ENCODE measurements around the gene EGFL7.
"Not testable (repeated sequence)": the region's sequence is repeated elsewhere in the genome, so short reads cannot be mapped to it uniquely, and the experiment has no call there.

Gene EGFL7

DNA sequence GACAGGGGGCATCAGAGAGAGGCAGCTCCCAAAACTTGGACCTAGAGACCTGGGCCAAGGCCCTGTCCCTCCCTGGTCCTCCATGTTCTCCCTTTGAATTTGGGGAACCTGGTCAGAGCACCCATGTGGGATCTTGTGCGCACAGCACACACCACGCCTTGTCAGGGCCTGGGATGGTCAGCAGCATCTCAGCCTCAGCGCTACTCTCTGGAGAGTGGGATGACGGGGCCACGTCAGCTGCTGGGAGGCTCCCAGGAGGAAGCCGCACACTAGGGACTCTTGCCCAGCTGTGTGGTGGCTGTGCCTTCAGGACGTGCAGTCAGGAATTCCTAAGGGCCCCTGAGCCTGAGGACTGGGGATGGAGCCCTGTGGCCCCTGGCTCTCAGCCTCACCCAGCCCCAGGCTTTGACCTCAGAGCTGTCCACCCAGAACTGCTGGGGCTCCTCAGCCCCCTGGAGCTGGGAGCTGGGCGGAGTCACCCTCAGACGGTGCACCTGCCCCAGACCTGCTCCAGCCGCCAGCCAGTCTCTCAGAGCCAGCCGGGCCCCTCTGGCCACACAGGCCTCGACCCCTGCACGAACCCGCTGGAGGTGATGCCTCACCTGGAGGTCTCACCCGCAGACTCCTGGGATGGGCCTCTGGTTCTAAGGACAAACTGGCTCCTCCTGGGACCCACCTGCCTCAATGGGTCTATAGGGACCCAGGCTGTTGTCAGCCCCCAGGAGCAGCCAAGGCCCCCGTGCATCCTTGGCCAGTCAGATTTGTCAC lies 38.3 kb upstream of the EGFL7 start:
- no peak for DNase-seq (ENCODE audit: low read depth)

DNA sequence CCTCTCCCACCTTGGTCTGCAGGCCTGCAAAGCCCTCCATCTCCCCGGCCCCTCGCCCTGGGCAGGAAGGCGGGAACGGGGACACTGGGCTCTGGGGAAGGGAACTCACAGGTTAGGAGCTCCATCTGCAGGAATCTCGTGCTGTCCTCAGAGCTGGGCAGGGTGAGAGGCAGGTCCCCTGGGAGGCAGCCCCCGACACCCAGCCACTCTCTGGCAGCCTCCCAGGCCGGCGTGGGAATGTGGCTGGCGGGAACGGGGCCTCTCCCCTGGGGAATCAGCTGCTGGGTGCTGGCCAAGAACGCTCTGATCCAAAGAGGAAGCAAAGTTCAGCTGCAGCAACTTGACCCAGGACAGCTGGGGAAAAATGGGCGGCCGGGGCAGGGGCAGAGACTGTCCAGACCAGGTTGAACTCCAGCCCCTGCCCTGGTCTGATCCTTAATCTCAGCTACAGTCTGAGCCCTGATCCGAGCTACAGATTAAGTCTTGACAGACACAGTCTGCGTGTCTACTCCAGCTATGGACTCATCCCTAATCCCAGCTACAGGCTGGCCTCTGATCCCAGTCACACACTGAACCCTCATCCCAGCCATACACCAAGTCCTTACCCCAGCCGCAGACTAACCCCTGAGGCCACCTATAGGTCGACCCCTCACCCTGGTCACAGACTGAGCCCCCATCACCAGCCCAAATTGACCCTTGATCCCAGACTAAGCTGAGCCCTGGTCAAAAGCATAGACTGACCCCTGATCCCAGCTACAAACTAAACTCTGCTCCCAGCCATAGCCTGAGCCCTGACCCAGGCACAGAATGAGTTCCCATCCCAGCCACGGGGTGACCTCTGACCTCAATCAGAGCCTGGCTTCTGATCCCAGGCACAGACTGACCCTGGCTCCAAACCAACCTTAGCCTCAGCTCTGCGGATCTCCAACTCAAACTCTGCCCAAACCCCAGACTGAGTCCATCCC lies 37.3 kb upstream of the EGFL7 start:
- DNase-seq (ENCODE audit: low read depth): peak; percentile 36

GRCh38 chr9:136626066-136626725 lies 36.5 kb upstream of the EGFL7 start:
- DNase-seq (ENCODE audit: low read depth): no peak

GRCh38 chr9:136626740-136627642 lies 35.7 kb upstream of the EGFL7 start:
- DNase-seq (ENCODE audit: low read depth): no peak

DNA sequence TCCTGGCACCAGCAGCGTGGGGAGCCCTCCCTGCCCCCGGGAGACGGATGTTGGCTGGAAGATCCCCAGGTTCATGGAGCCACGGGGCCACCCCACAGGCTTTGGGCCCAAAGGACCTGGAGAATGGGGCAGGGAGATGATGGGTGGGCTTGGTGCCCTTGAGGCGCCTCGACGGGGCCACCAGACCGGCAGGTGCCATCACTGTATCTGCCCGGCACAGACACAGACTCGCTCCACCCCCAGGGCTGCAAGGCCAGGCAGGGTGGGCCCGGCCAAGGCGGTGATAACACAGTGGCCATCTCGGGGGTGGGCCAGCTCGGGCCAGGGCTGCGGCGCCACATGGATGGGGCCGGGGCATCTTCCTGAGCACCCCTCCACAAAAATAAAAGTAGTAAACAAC lies 35.0 kb upstream of the EGFL7 start:
- no peak for DNase-seq (ENCODE audit: low read depth)

DNA sequence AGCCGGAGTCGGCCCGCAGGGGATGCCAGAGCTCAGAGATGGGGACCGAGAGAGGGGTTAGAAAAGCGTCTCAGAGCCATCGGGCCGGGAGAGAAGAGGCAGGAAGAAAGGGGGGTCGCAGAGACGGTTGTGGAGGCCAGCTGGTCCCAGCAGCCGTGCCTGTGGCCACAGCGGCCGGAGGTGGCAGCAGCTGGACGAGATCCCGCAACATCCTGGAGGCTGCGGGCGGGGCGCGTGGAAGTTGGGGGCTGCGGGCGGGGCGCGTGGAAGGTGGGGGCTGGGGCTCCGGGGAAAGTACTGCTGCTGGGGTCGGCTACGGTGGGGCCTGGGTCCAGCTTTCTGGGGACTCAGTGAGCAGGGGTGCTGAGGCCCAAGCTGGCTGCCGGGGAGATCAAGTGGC lies 34.4 kb upstream of the EGFL7 start:
- no peak for DNase-seq (ENCODE audit: low read depth)

DNA sequence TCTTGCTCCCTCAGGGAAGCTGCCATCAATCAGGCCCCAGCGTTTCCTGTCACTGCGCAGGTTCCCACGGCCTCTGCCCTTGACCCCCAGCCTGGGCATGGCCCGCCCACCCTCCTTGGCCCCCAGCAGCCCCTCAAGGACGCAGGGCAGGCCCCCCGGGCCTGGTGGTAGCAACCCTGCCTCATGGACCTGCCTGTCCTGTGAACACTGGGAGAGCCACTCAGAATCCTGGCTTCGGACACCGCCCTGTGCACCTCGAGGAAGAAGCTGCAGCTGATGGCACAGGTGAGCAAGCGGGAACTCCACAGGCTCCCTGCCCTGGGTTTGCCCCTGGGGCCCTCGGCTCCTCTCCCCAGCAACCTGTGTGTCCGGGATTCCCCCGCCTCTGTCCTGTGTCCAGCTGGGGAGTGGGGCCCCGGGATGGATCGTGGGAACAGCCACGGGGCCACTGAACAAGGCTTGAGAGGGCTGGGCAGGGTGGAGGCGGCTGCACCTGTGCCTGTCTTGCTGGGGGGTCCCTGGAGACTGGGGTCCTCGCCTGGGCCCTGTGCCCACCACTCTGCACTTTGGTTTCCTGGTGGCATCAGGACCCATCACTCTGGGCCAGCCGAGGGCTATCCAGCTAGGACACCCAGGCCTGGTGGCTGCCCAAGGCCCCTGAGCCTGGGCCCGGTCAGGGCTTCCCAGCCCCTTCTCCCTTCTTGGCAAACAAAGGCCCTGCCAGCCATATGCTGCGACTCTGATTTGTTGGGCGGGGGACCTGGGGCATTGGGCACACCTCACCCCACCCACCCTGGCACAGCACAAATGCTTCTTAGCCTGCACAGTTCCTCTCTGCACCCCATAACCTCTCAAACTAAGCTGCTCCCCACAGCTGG lies 33.5 kb upstream of the EGFL7 start:
- no peak for DNase-seq (ENCODE audit: low read depth)

DNA sequence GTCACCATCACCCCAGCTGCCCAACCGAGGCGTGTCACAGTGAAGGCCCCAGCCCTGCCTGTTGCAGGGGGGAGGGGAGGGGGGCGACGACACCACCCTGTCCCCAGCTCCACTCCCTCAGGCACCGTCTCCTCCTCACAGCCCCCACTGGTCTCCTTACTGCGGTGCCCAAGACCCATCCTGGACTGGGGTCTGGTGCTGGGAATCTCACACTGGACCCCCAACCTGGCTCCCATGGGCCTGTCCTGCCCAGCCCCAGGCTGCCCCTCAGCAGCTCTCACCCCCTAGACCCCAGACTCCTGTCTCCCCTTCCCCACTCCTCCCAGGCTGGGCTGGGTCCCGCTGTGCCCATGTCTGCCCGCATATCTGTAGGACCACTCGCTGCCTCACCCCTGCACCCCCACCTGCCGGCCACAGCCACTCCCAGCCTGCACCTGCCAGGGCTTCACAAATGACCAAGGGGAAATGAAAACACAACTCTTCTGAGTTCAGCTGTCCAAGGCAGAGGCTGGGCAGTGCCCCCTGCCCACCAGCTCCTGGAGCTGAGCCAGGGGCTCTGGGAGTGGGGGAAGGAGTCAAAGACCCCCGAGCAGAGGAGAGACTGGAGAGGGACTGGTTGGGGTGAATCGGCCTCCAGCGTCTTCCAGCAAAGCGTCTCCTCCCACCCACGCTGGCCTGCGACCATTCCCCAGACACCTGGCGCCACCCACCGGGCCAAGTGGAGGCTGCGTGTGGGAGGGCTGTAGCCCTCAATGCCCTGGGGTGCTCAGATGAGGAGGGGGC lies 32.6 kb upstream of the EGFL7 start:
- DNase-seq (ENCODE audit: low read depth): peak; percentile 30

DNA sequence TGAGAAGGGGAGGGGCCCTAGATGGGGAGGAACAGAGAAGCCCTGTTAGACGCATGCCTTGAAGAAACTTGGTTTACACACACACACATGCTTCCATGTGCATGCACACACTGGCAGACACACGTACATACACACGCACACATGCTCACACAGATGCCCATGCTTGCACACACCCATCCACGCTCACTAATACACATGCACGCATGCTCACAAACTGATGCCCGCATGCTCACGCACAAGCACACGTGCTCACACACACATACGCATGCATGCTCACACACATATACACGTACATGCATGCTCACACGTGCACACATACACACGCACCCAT lies 32.1 kb upstream of the EGFL7 start:
- DNase-seq (ENCODE audit: low read depth): no peak

DNA sequence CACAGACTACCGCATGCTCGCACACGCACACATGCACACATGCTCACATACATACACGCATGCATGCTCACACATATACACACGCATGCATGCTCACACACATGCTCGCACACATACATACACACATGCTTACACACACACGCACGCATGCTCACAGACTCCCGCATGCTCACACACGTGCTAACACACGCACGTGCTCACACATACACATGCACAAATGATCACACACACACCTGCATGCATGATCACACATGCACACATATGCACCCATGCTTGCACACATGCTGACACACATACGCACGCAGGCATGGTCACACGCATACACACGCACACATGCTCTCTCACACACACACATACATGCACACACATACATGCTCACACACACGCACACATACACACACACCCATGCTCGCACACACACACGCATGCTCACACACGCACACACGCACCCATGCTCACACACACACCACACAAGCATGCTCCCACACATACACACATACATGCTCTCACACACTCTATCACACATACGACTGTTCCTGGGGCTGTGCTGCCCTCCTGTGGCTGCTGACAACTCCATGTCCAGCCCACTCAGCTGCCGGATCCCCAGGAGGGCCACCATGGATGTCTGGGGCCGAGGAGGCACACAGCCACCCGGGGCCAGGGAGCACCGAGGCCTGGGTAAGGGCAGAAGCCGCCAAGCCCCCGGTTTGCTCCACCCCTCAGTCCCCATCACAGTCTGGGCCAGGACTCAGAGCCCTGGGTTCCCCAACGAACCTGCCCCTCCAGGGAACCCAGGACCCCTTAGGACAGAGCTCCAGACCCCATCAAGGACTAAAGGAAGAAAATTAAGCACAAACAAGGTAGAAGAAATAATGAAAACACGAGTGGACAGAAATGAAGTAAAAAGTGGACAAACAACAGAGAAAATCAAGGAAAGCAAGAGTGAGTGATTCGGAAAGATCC lies 31.4 kb upstream of the EGFL7 start:
- DNase-seq (ENCODE audit: low read depth): peak; percentile 68

DNA sequence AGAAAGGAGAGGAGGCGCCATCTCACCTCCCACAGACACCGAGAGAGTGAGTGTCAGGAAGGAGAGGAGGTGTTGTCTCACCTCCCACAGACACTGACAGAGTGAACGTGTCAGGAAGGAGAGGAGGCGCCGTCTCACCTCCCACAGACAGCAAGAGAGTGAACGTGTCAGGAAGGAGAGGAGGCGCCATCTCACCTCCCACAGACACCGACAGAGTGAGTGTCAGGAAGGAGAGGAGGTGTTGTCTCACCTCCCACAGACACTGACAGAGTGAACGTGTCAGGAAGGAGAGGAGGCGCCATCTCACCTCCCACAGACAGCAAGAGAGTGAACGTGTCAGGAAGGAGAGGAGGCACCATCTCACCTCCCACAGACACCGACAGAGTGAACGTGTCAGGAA lies 30.6 kb upstream of the EGFL7 start:
- DNase-seq (ENCODE audit: low read depth): not testable (repeated sequence)

GRCh38 chr9:136632491-136633106 lies 30.1 kb upstream of the EGFL7 start:
- not testable (repeated sequence) for DNase-seq (ENCODE audit: low read depth)

- DNase-seq (ENCODE audit: low read depth): no peak
Measured at GRCh38 chr9:136634904-136635303, 27.8 kb upstream of the EGFL7 start.

GRCh38 chr9:136640171-136641111 lies 22.3 kb upstream of the EGFL7 start:
- DNase-seq (ENCODE audit: low read depth): no peak

DNA sequence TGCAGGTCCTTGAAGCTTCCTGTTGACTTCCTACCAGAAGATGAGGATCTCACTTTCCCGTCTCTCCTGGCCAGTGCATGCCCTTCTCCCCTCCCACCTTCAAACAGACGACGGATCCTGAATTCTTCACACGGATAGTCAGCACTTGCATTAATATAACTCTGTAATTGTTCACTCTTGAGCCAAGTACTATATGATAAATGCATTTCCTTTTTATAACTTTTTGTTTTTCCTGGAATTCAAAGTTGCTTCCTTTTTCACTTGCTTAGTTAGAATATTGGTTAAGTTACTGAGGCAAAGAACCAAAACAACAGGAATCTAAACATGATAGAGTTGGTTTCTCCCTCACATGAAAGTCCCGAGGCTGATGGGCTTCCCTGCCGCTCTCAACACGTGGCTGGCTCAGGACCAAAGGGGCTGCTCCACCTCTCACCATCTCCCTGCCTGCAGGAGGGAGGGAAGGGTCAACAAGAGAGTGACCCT lies 20.2 kb upstream of the EGFL7 start:
- no peak for DNase-seq (ENCODE audit: low read depth)

DNA sequence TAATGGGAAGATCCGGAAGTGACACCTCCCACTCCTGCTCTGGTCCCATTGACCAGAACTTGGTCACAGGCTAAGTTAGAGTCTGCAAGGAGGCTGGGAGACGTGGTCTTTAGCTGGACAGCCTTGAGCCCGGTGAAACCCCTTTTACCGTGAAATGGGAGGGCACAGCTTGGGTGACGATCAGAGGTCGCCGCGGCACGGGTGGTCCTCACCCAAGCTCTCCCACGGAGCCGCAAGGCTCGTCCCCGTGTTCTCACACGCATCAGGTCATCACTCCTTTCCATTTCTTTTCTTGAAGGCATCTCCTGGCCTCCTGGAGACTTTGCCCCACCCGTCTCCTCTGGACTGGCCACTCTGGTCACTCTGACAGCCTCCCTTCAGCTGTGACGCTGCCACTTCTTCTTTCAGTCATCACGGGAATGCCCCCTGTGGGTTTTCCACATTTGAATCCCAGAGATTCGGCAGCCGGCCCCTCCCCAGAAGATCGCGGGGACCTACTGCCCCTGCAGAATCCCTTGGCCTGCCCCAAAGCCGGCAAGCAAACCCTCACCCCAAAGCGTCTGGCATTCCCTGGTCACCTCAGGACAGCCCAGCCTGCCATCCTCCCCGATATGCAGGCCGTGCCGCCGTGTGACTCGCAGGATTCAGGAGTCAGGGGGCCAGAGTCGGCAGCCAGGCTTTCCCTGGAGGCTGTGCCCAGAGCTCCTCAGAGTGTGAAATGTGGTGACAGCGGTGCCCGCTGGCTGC lies 18.9 kb upstream of the EGFL7 start:
- no peak for DNase-seq (ENCODE audit: low read depth)

DNA sequence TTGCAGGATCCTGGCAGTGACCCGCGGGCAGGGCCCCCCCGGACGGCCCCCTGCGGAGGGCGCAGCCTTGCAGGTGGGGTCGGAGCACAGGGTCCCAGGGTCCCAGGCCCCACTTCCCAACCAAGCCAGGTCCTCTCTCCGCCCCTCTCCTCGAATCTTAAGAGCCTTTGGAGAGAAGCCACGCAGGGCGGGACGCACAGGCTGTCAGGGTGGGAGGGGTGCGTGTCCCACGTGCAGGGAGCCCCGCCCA lies 18.4 kb upstream of the EGFL7 start:
- peak; percentile 36 for DNase-seq (ENCODE audit: low read depth)
